Measurements from ENCODE around the gene F13B. TPM values are rescaled to one million over a fixed set of nuclear protein-coding genes. Genes with fewer than 3 reads are reported as not detected.

F13B gene
- total RNA-seq, 1 experiment from 2014 or later = not detected

DNA sequence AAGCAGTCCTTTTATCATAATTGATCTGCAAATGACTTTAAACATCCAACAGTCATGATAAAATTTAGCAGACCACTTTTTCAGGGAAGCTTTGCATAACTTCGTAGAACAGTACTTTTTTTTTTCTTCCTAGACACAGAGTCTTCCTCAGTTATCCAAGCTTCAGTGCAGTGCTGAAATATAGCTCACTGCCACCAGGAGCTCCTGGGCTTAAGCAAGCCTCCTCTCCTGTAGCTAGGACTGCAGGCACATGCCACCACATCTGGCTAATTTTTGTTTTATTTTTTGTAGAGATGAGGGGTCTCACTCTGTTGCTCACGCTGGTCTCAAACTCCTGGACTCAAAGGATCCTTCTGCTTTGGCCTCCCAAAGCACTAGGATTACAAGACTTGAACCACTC lies 3.8 kb downstream of the F13B start:
- no peaks in the 10 kb centered on the region for H4K20me1 ChIP-seq (ENCODE audit: insufficient read depth)
- no peak overlapping the region for H2AFZ ChIP-seq (ENCODE audit: low read depth, low read length, poor library complexity, severe bottlenecking)
- ATAC-seq = no peak
- BruUV-seq (replicated peaks) = no TSS peak
- no peaks in the 10 kb centered on the region for H3K9me2 ChIP-seq (ENCODE audit: insufficient read depth)
- no peaks in the 10 kb centered on the region for H3K79me2 ChIP-seq (ENCODE audit: insufficient read depth, low read length)
- H3K36me3 ChIP-seq (ENCODE audit: control insufficient read depth in 1 of 2, insufficient read depth in 2 of 2, low read length in 2 of 2) = no peaks in the 10 kb centered on the region
- RAD21 ChIA-PET (ENCODE audit: low non-redundant PET in 1 of 2, low total read pairs in 2 of 2, uncharacterized antibody in 2 of 2, unreplicated experiment in 2 of 2) = interaction anchor here in 1 of 2 experiments (0.6 kb wide), 1 partner anchor 236 kb away, joined by 3 read pairs; no protein-coding TSS in a partner anchor
- H3K4me1 ChIP-seq (ENCODE audit: control insufficient read depth in 1 of 2, insufficient read depth in 2 of 2, low read length in 2 of 2) = no peaks in the 10 kb centered on the region
- H3K4me2 ChIP-seq (ENCODE audit: low read length) = no peak overlapping the region
- no peak overlapping the region for H3K27ac ChIP-seq (ENCODE audit: low read depth, low read length)
- TF ChIP-seq CBX3 (IDR thresholded peaks at IDR 0.05; ENCODE audit: low read depth) (no peak), TCF7L2 (IDR thresholded peaks at IDR 0.05; ENCODE audit: borderline replicate concordance, extremely low read depth, insufficient read depth, insufficient read length) (no peak)
- no peaks in the 10 kb centered on the region for H3K27me3 ChIP-seq (ENCODE audit: insufficient read depth, low read length)
- DNase-seq (ENCODE audit: low read depth, low spot score) = no peak
- CTCF ChIA-PET = no interaction called here
- no peaks in the 10 kb centered on the region for H3K9me3 ChIP-seq (ENCODE audit: control insufficient read depth in 1 of 2, insufficient read depth in 1 of 2, low read depth in 1 of 2, low read length in 2 of 2)
- H3K4me3 ChIP-seq (replicated peaks in 1 of 2; ENCODE audit: low read depth in 1 of 2, low read length in 2 of 2) = no peak overlapping the region
- H3K9ac ChIP-seq (ENCODE audit: low read length) = no peak overlapping the region
- POLR2A ChIA-PET = no interaction called here
- intact Hi-C loops (cut with micrococcal nuclease) = loop anchor here (10.0 kb wide), 1 partner anchor 238 kb away; no protein-coding TSS in a partner anchor

DNA sequence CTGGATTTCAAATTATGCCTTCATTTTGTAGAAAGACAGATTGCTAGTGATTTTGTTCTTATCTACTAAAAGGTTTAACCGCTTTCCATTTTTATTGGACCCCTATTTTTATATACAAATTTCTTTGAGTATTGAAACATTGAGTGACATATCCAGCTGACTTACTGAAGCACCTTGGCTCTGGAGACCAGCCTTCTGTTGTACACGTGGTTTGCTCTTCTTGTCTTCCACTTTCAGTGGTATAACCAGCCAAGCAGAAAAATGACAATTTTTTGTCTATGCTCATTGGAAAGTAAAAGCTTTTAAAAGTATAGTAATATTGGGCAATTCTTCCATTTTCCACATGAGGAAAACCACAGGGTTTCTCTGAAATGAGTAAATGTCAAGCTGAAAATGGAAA lies 4.4 kb downstream of the F13B start:
- no peaks in the 10 kb centered on the region for H3K9me2 ChIP-seq (ENCODE audit: insufficient read depth)
- no peaks in the 10 kb centered on the region for H4K20me1 ChIP-seq (ENCODE audit: insufficient read depth)
- CTCF ChIA-PET = no interaction called here
- H2AFZ ChIP-seq (ENCODE audit: low read depth, low read length, poor library complexity, severe bottlenecking) = no peak overlapping the region
- no TSS peak for BruUV-seq (replicated peaks)
- H3K4me1 ChIP-seq (ENCODE audit: control insufficient read depth in 1 of 2, insufficient read depth in 2 of 2, low read length in 2 of 2) = no peaks in the 10 kb centered on the region
- intact Hi-C loops (cut with micrococcal nuclease) = loop anchor here (10.0 kb wide), 1 partner anchor 238 kb away; no protein-coding TSS in a partner anchor
- H3K9ac ChIP-seq (ENCODE audit: low read length) = no peak overlapping the region
- RAD21 ChIA-PET (ENCODE audit: low non-redundant PET in 1 of 2, low total read pairs in 2 of 2, uncharacterized antibody in 2 of 2, unreplicated experiment in 2 of 2) = no interaction called here
- no peaks in the 10 kb centered on the region for H3K27me3 ChIP-seq (ENCODE audit: insufficient read depth, low read length)
- no peaks in the 10 kb centered on the region for H3K36me3 ChIP-seq (ENCODE audit: control insufficient read depth in 1 of 2, insufficient read depth in 2 of 2, low read length in 2 of 2)
- DNase-seq (ENCODE audit: low read depth, low spot score) (no peak), ATAC-seq (no peak)
- no peak overlapping the region for H3K4me3 ChIP-seq (replicated peaks in 1 of 2; ENCODE audit: low read depth in 1 of 2, low read length in 2 of 2)
- no peaks in the 10 kb centered on the region for H3K9me3 ChIP-seq (ENCODE audit: control insufficient read depth in 1 of 2, insufficient read depth in 1 of 2, low read depth in 1 of 2, low read length in 2 of 2)
- no peaks in the 10 kb centered on the region for H3K79me2 ChIP-seq (ENCODE audit: insufficient read depth, low read length)
- POLR2A ChIA-PET = no interaction called here
- H3K4me2 ChIP-seq (ENCODE audit: low read length) = no peak overlapping the region
- no peak overlapping the region for H3K27ac ChIP-seq (ENCODE audit: low read depth, low read length)
- no peak for TF ChIP-seq SRF (IDR thresholded peaks at IDR 0.05; ENCODE audit: low read depth)
- no peak for TF ChIP-seq SP1 (IDR thresholded peaks at IDR 0.05; ENCODE audit: low read depth)
- TF ChIP-seq EZH2phosphoT487 (IDR thresholded peaks at IDR 0.05; ENCODE audit: borderline replicate concordance) = no peak
- TF ChIP-seq CEBPB (IDR thresholded peaks at IDR 0.05; ENCODE audit: low read depth) = no peak
- TF ChIP-seq ELF1 (IDR thresholded peaks at IDR 0.05; ENCODE audit: borderline replicate concordance, low read depth) = no peak
- TF ChIP-seq POLR2A (IDR thresholded peaks at IDR 0.05; ENCODE audit: borderline replicate concordance, extremely low read depth, insufficient read depth, insufficient read length) = no peak
- TF ChIP-seq ATF3 (IDR thresholded peaks at IDR 0.05) = no peak
- no peak for TF ChIP-seq TCF7L2 (IDR thresholded peaks at IDR 0.05; ENCODE audit: borderline replicate concordance, extremely low read depth, insufficient read depth, insufficient read length)
- no peak for TF ChIP-seq CBX3 (IDR thresholded peaks at IDR 0.05; ENCODE audit: low read depth)
- no peak for TF ChIP-seq YY1 (IDR thresholded peaks at IDR 0.05; ENCODE audit: extremely low read depth, insufficient replicate concordance, low read depth, low read length)
- TF ChIP-seq, protein P1, sequence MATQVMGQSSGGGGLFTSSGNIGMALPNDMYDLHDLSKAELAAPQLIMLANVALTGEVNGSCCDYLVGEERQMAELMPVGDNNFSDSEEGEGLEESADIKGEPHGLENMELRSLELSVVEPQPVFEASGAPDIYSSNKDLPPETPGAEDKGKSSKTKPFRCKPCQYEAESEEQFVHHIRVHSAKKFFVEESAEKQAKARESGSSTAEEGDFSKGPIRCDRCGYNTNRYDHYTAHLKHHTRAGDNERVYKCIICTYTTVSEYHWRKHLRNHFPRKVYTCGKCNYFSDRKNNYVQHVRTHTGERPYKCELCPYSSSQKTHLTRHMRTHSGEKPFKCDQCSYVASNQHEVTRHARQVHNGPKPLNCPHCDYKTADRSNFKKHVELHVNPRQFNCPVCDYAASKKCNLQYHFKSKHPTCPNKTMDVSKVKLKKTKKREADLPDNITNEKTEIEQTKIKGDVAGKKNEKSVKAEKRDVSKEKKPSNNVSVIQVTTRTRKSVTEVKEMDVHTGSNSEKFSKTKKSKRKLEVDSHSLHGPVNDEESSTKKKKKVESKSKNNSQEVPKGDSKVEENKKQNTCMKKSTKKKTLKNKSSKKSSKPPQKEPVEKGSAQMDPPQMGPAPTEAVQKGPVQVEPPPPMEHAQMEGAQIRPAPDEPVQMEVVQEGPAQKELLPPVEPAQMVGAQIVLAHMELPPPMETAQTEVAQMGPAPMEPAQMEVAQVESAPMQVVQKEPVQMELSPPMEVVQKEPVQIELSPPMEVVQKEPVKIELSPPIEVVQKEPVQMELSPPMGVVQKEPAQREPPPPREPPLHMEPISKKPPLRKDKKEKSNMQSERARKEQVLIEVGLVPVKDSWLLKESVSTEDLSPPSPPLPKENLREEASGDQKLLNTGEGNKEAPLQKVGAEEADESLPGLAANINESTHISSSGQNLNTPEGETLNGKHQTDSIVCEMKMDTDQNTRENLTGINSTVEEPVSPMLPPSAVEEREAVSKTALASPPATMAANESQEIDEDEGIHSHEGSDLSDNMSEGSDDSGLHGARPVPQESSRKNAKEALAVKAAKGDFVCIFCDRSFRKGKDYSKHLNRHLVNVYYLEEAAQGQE (IDR thresholded peaks at IDR 0.05; ENCODE audit: low read depth) = no peak
- TF ChIP-seq, protein P2, sequence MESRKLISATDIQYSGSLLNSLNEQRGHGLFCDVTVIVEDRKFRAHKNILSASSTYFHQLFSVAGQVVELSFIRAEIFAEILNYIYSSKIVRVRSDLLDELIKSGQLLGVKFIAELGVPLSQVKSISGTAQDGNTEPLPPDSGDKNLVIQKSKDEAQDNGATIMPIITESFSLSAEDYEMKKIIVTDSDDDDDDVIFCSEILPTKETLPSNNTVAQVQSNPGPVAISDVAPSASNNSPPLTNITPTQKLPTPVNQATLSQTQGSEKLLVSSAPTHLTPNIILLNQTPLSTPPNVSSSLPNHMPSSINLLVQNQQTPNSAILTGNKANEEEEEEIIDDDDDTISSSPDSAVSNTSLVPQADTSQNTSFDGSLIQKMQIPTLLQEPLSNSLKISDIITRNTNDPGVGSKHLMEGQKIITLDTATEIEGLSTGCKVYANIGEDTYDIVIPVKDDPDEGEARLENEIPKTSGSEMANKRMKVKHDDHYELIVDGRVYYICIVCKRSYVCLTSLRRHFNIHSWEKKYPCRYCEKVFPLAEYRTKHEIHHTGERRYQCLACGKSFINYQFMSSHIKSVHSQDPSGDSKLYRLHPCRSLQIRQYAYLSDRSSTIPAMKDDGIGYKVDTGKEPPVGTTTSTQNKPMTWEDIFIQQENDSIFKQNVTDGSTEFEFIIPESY (IDR thresholded peaks at IDR 0.05; ENCODE audit: extremely low read depth, insufficient replicate concordance, low read length) = no peak
- TF ChIP-seq EGR1 (IDR thresholded peaks at IDR 0.05; ENCODE audit: low read depth) = no peak
- no peak for TF ChIP-seq ZFX (IDR thresholded peaks at IDR 0.05)
- no peak for TF ChIP-seq JUND (IDR thresholded peaks at IDR 0.05)
- TF ChIP-seq ZNF274 (IDR thresholded peaks at IDR 0.05; ENCODE audit: low read depth, low read length) = no peak
- TF ChIP-seq FOSL1 (IDR thresholded peaks at IDR 0.05; ENCODE audit: low read depth) = no peak

Measured in HCT116 (cell line).